ENCODE data around the gene C5orf52.
"Not testable (repeated sequence)": the region's sequence is repeated elsewhere in the genome, so short reads cannot be mapped to it uniquely, and the experiment has no call there.

C5orf52 gene

GRCh38 chr5:157668356-157668755 is 3.0 kb upstream of the C5orf52 start:
- no peak overlapping the region for H3K4me3 Mint-ChIP-seq
- no peak overlapping the region for H3K27ac Mint-ChIP-seq
- H3K27me3 Mint-ChIP-seq, result peaks cover 19% of the 10 kb centered on the region
- H3K36me3 Mint-ChIP-seq, result peaks cover 3% of the 10 kb centered on the region
- peaks cover 27% of the 10 kb centered on the region for H3K4me1 Mint-ChIP-seq
- H3K9me3 Mint-ChIP-seq, result peaks cover 5% of the 10 kb centered on the region

GRCh38 chr5:157669701-157670097 is 1.6 kb upstream of the C5orf52 start:
- peaks cover 22% of the 10 kb centered on the region for H3K27me3 Mint-ChIP-seq
- peaks cover 5% of the 10 kb centered on the region for H3K9me3 Mint-ChIP-seq
- peaks cover 27% of the 10 kb centered on the region for H3K4me1 Mint-ChIP-seq
- peaks cover 2% of the 10 kb centered on the region for H3K36me3 Mint-ChIP-seq
- H3K4me3 Mint-ChIP-seq, result peak overlapping the region; percentile 90
- H3K27ac Mint-ChIP-seq, result no peak overlapping the region

- H3K4me1 Mint-ChIP-seq, result peaks cover 27% of the 10 kb centered on the region
- peaks cover 22% of the 10 kb centered on the region for H3K27me3 Mint-ChIP-seq
- no peaks in the 10 kb centered on the region for H3K9me3 Mint-ChIP-seq
- peak overlapping the region; percentile 90 for H3K4me3 Mint-ChIP-seq
- H3K36me3 Mint-ChIP-seq, result no peaks in the 10 kb centered on the region
- no peak overlapping the region for H3K27ac Mint-ChIP-seq
These were observed 428 bp downstream of the C5orf52 start for GRCh38 chr5:157671592-157672330.

- Mint-ChIP-seq H3K4me3 (no peak overlapping the region), H3K9me3 (no peaks in the 10 kb centered on the region), H3K4me1 (peaks cover 27% of the 10 kb centered on the region), H3K36me3 (no peaks in the 10 kb centered on the region), H3K27me3 (peaks cover 20% of the 10 kb centered on the region), H3K27ac (no peak overlapping the region)
These were observed 1.6 kb downstream of the C5orf52 start for GRCh38 chr5:157672976-157673375.

- H3K27ac Mint-ChIP-seq, result not testable (repeated sequence)
These were observed 3.0 kb downstream of the C5orf52 start for GRCh38 chr5:157674351-157674750.

GRCh38 chr5:157677931-157678330 is 6.6 kb downstream of the C5orf52 start:
- Mint-ChIP-seq H3K27ac (no peak overlapping the region), H3K9me3 (no peaks in the 10 kb centered on the region), H3K4me3 (no peak overlapping the region), H3K36me3 (no peaks in the 10 kb centered on the region), H3K27me3 (peaks cover 2% of the 10 kb centered on the region), H3K4me1 (no peaks in the 10 kb centered on the region)

More at GRCh38 chr5:157674351-157674750, 3.0 kb downstream of the C5orf52 start:
- H3K9me3 Mint-ChIP-seq, H3K36me3 Mint-ChIP-seq, H3K4me3 Mint-ChIP-seq: not testable (repeated sequence)
- peaks cover 16% of the 10 kb centered on the region for H3K27me3 Mint-ChIP-seq
- peaks cover 27% of the 10 kb centered on the region for H3K4me1 Mint-ChIP-seq

- no peaks in the 10 kb centered on the region for H3K27me3 Mint-ChIP-seq
- H3K27ac Mint-ChIP-seq, result no peak overlapping the region
- H3K36me3 Mint-ChIP-seq, result no peaks in the 10 kb centered on the region
- H3K4me3 Mint-ChIP-seq, result no peak overlapping the region
- no peaks in the 10 kb centered on the region for H3K4me1 Mint-ChIP-seq
- H3K9me3 Mint-ChIP-seq, result no peaks in the 10 kb centered on the region
These were observed 8.5 kb downstream of the C5orf52 start for GRCh38 chr5:157679801-157680200.

GRCh38 chr5:157680239-157680638 is 8.9 kb downstream of the C5orf52 start:
- Mint-ChIP-seq H3K4me3 (no peak overlapping the region), H3K4me1 (no peaks in the 10 kb centered on the region), H3K27me3 (no peaks in the 10 kb centered on the region), H3K27ac (no peak overlapping the region), H3K9me3 (no peaks in the 10 kb centered on the region), H3K36me3 (no peaks in the 10 kb centered on the region)

GRCh38 chr5:157681048-157681447 is 9.7 kb downstream of the C5orf52 start:
- H3K9me3 Mint-ChIP-seq, result no peaks in the 10 kb centered on the region
- H3K4me1 Mint-ChIP-seq, result no peaks in the 10 kb centered on the region
- no peaks in the 10 kb centered on the region for H3K36me3 Mint-ChIP-seq
- no peaks in the 10 kb centered on the region for H3K27me3 Mint-ChIP-seq
- no peak overlapping the region for H3K27ac Mint-ChIP-seq
- H3K4me3 Mint-ChIP-seq, result no peak overlapping the region

GRCh38 chr5:157682257-157682656 is 10.9 kb downstream of the C5orf52 start:
- H3K4me1 Mint-ChIP-seq, result no peaks in the 10 kb centered on the region
- H3K27me3 Mint-ChIP-seq, result no peaks in the 10 kb centered on the region
- H3K27ac Mint-ChIP-seq, result no peak overlapping the region
- no peaks in the 10 kb centered on the region for H3K36me3 Mint-ChIP-seq
- no peak overlapping the region for H3K4me3 Mint-ChIP-seq
- no peaks in the 10 kb centered on the region for H3K9me3 Mint-ChIP-seq

- H3K9me3 Mint-ChIP-seq, result not testable (repeated sequence)
These were observed 15.2 kb downstream of the C5orf52 start for GRCh38 chr5:157686276-157687197.

GRCh38 chr5:157687198-157687554 is 15.8 kb downstream of the C5orf52 start:
- Mint-ChIP-seq H3K27me3 (peaks cover 3% of the 10 kb centered on the region), H3K36me3 (peaks cover 4% of the 10 kb centered on the region), H3K27ac (no peak overlapping the region), H3K4me3 (no peak overlapping the region), H3K9me3 (no peaks in the 10 kb centered on the region), H3K4me1 (no peaks in the 10 kb centered on the region)

More at GRCh38 chr5:157686276-157687197, 15.2 kb downstream of the C5orf52 start:
- not testable (repeated sequence) for H3K36me3 Mint-ChIP-seq, H3K27me3 Mint-ChIP-seq, H3K27ac Mint-ChIP-seq, H3K4me3 Mint-ChIP-seq, H3K4me1 Mint-ChIP-seq

GRCh38 chr5:157689942-157690689 is 18.8 kb downstream of the C5orf52 start:
- Mint-ChIP-seq H3K4me1 (no peaks in the 10 kb centered on the region), H3K27me3 (peaks cover 4% of the 10 kb centered on the region), H3K9me3 (no peaks in the 10 kb centered on the region), H3K4me3 (no peak overlapping the region), H3K36me3 (peaks cover 4% of the 10 kb centered on the region), H3K27ac (no peak overlapping the region)

- Mint-ChIP-seq H3K4me1 (no peaks in the 10 kb centered on the region), H3K27ac (no peak overlapping the region), H3K9me3 (no peaks in the 10 kb centered on the region), H3K4me3 (no peak overlapping the region), H3K27me3 (peaks cover 4% of the 10 kb centered on the region), H3K36me3 (peaks cover 4% of the 10 kb centered on the region)
These were observed 19.5 kb downstream of the C5orf52 start for GRCh38 chr5:157690690-157691433.

- not testable (repeated sequence) for H3K36me3 Mint-ChIP-seq, H3K27me3 Mint-ChIP-seq, H3K9me3 Mint-ChIP-seq, H3K4me3 Mint-ChIP-seq, H3K27ac Mint-ChIP-seq, H3K4me1 Mint-ChIP-seq
These were observed 22.5 kb downstream of the C5orf52 start for GRCh38 chr5:157693816-157694215.

Data from activated naive CD4-positive, alpha-beta T cell treated with anti-CD3 and anti-CD28 coated beads, Interleukin-2, amount 50 U/mL, for 24 hours (primary cell).